Measurements from ENCODE around the gene FRAT1. TPM values are rescaled to one million over a fixed set of nuclear protein-coding genes. Genes with fewer than 3 reads are reported as not detected.

The FRAT1 gene
- total and polyA plus RNA-seq, 2 of the 13 experiments (the other 11 are each of a cell fraction or from before 2014, with no cell fraction given) = 1.7 to 2.3 TPM

GRCh38 chr10:97328646-97329453 is 9.8 kb downstream of the FRAT1 start:
- POLR2A ChIA-PET = interaction anchor here (1.2 to 7.4 kb wide), 8 partner anchors 10 to 255 kb away, joined by 3 to 98 read pairs (median 9); partner anchors contain the start of genes ARHGAP19, FRAT1, HOGA1 and RRP12
- H3K27ac ChIP-seq (ENCODE audit: extremely low read length, insufficient read depth, low read length) = peak overlapping the region; percentile 91
- peak; percentile 70; the same call in 1 of the 2 replicates for TF ChIP-seq ZNF124 (CRISPR knock-in tag; IDR thresholded peaks at IDR 0.05)
- TF ChIP-seq MLX (CRISPR knock-in tag; IDR thresholded peaks at IDR 0.05) = no peak
- TF ChIP-seq POLR2G (IDR thresholded peaks at IDR 0.05; ENCODE audit: low read depth, low read length) = no peak
- 0 out of 2 replicates have a peak, but pooled peaks have one; percentile 40 for TF ChIP-seq ZSCAN20 (CRISPR knock-in tag; IDR thresholded peaks at IDR 0.05; ENCODE audit: borderline replicate concordance)
- 0 out of 2 replicates have a peak, but pooled peaks have one; percentile 24 for TF ChIP-seq ELF1 (CRISPR knock-in tag; IDR thresholded peaks at IDR 0.05)
- TF ChIP-seq KDM6A (CRISPR knock-in tag; IDR thresholded peaks at IDR 0.05; ENCODE audit: low read depth) = peak; percentile 89
- TF ChIP-seq ZNF589 (CRISPR knock-in tag; conservative IDR thresholded peaks at IDR 0.05) = no peak
- TF ChIP-seq ZBTB21 (CRISPR knock-in tag; IDR thresholded peaks at IDR 0.05) = peak; percentile 35; the same call in 1 of the 2 replicates
- 0 out of 2 replicates have a peak, but pooled peaks have one; percentile 25 for TF ChIP-seq ZFY (CRISPR knock-in tag; IDR thresholded peaks at IDR 0.05)
- TF ChIP-seq ZFP36L1 (CRISPR knock-in tag; IDR thresholded peaks at IDR 0.05) = no peak
- TF ChIP-seq MLXIP (CRISPR knock-in tag; IDR thresholded peaks at IDR 0.05; ENCODE audit: borderline replicate concordance) = no peak
- TF ChIP-seq CHD2 (IDR thresholded peaks at IDR 0.05; ENCODE audit: low read depth, low read length) = no peak
- peak; percentile 33; the same call in 1 of the 2 replicates for TF ChIP-seq HOMEZ (CRISPR knock-in tag; IDR thresholded peaks at IDR 0.05; ENCODE audit: low read depth)
- TF ChIP-seq HBP1 (CRISPR knock-in tag; IDR thresholded peaks at IDR 0.05; ENCODE audit: low read depth) = 0 out of 2 replicates have a peak, but pooled peaks have one; percentile 41
- peak; percentile 94 for TF ChIP-seq ZNF264 (CRISPR knock-in tag; IDR thresholded peaks at IDR 0.05)
- TF ChIP-seq MAFF (IDR thresholded peaks at IDR 0.05; ENCODE audit: low read depth, low read length) = peak; percentile 100

More at GRCh38 chr10:97328646-97329453, 9.8 kb downstream of the FRAT1 start:
- FAIRE-seq (peak; percentile 61), ATAC-seq (peak; percentile 61), DNase-seq (ENCODE audit: low spot score) (peak; percentile 90)
- peaks cover 38% of the 10 kb centered on the region for H3K79me2 ChIP-seq (ENCODE audit: insufficient read depth, low read length)
- intact Hi-C loops (cut with micrococcal nuclease; ENCODE audit: unreplicated experiment) (loop anchor here (2.0 kb wide), 1 partner anchor 36 kb away; the partner anchor contains the start of gene ARHGAP19), in situ Hi-C loops (cut with HindIII; ENCODE audit: extremely low pct_ligation_motif_present, low pct_unique_long_range_greater_than_20kb) (no loop called here)
- peak overlapping the region; percentile 72 for H3K9ac ChIP-seq (ENCODE audit: insufficient read depth, low read depth, low read length)
- 21% methylated on average over 3 of the region's 3 CpGs for WGBS (ENCODE audit: low lambda C conversion rate)
- no peaks in the 10 kb centered on the region for H3K9me3 ChIP-seq (ENCODE audit: low read length)
- BruUV-seq (replicated peaks) = no TSS peak
- H3K4me2 ChIP-seq (ENCODE audit: low read depth, low read length) = peak overlapping the region; percentile 89
- H2AFZ ChIP-seq (ENCODE audit: low read length) = no peak overlapping the region
- H3K27me3 ChIP-seq (ENCODE audit: control insufficient read depth in 1 of 2, insufficient read depth in 2 of 2, low read length in 2 of 2) = no peaks in the 10 kb centered on the region
- H4K20me1 ChIP-seq (ENCODE audit: insufficient read depth, low read length) = no peaks in the 10 kb centered on the region
- no peaks in the 10 kb centered on the region for H3K36me3 ChIP-seq (replicated peaks in 1 of 2; ENCODE audit: control insufficient read depth in 1 of 2, insufficient read depth in 2 of 2, low read length in 2 of 2)
- H3K4me3 ChIP-seq (replicated peaks in 1 of 3; ENCODE audit: insufficient read depth in 1 of 3, low read depth in 2 of 3, low read length in 3 of 3) = peak overlapping the region in 2 of 3 experiments; percentile 41 to 59; a peak in 5 of 6 replicates
- CTCF ChIA-PET (ENCODE audit: low intra/inter-chr PET ratio, low total read pairs) = interaction anchor here (1.2 kb wide), 1 partner anchor 50 kb away, joined by 3 read pairs; no protein-coding TSS in a partner anchor
- peaks cover 74% of the 10 kb centered on the region for H3K4me1 ChIP-seq (ENCODE audit: insufficient read depth, low read length)

All from HepG2 (cell line).